Activated T-cell treated with anti-CD3 and anti-CD28 coated beads, Interleukin-2, amount 50 U/mL, for 1 hour (primary cell): Measurements from ENCODE around the gene FAM200B.

ENCODE experiments used
- DNase-seq: peaks from one replicate; pipeline ENCODE4 v3.0.0-alpha.2; 2020

Gene FAM200B

GRCh38 chr4:15681372-15682241 is at the start of gene FAM200B:
Gene FAM200B, plus strand, starts transcription at chr4:15681827. Its CDS starts 5,151 bp downstream, at chr4:15686978.
- peak; percentile 98 for DNase-seq

DNA sequence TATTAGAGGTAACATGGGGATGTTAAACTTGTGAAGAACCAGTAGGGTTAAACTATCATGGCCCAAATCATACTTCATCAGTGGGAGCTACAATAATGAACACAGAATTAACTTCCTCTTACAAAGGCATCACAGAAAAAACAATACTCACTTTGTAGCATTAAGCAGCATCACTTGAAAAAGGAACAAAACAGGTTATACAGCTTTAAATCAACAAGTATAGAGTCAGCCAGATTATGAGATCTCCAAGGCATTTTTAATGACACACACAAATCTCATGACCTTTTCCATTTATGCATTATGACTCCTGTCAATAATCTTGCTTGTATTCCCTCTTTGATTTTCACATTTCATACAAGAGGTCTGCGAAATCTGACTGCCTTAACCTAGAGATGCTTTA is 44.8 kb upstream of the FAM200B start:
- no peak for DNase-seq

- DNase-seq: no peak
Measured at GRCh38 chr4:15638418-15638817, 43.2 kb upstream of the FAM200B start.

GRCh38 chr4:15648600-15648999 is 33.0 kb upstream of the FAM200B start:
- DNase-seq: no peak

DNA sequence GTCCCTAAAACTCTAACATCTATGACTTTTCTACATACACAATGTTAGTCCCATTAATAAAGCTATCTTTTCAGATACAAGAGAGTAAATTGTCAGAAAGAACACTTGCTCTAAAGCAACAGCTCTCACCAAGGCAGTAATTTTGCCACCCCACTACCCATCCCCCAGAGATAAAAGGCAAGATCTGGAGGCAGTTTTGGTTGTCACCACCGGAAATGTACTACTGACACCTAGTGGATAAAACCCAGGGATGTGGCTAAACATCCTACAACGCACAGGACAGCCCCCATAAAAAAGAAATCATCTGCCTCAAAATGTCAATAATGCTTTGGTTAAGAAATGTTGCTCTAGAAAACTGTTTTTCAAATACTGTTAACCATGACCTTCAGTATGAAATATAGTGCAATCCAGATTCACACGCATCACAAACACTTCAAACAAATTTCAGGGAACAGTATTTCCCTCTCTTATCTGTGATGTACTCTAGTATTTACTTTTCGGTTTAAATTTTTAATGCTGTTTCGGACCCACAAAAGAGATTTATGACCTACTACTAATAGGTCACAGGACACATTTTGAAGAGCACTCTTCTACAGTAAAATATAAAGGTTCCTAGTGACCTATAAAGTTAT is 31.6 kb upstream of the FAM200B start:
- DNase-seq: peak; percentile 29

DNA sequence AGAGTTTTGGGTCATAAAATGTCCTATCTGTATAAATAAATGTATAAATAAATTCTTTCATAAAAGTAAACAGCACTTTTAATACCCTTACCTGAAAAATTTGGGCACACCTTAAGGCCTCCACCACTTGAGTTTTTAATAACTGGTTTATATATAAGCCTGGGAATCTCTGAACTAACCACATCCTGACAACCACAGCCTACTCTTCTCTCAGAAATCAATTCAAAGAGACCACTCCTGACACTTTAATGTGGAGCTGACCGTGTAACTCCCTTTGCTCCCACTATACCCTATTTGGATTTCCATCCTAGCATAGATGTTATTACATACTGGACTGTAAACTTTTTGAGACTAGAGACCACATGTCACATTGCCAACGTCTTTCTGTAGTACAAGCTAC is 30.0 kb upstream of the FAM200B start:
- DNase-seq: no peak

DNA sequence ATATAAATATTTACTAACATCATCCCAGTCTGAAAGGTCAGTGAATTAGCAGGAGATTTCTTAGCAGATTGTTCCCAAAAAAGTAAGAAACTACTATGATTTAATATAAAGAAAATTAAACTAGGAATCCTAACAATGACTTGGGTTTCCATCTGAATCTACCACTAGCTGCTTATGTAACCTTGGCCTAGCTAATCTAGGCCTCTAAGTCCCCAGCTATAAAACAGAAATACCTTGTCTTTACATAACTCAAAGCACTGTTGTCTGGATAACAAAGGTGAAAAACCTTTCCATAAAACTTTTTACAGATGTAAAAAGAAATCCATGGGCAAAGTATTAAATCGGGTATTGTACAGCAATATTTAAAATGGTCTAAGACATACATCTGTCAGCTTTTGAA is 29.4 kb upstream of the FAM200B start:
- no peak for DNase-seq

DNA sequence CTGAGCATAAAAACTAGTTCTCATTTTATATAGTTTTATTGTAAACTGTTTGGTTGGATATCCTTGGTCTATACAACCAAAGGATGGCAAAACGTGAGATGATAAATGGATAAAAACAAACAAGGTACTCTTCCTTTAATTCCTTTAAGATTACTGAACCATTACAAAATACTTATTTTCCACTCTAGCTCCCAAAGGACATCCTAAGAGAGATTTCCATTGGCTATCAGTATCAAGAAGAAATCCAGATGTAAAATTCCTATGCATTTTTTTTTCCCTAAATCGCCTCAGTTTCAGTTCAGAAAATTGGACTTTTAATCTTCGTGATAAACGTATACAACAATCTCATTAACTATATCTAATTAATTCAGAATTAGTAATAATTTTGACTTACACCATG is 28.8 kb upstream of the FAM200B start:
- DNase-seq: no peak

- DNase-seq: no peak
Measured at GRCh38 chr4:15653420-15653819, 28.2 kb upstream of the FAM200B start.

DNA sequence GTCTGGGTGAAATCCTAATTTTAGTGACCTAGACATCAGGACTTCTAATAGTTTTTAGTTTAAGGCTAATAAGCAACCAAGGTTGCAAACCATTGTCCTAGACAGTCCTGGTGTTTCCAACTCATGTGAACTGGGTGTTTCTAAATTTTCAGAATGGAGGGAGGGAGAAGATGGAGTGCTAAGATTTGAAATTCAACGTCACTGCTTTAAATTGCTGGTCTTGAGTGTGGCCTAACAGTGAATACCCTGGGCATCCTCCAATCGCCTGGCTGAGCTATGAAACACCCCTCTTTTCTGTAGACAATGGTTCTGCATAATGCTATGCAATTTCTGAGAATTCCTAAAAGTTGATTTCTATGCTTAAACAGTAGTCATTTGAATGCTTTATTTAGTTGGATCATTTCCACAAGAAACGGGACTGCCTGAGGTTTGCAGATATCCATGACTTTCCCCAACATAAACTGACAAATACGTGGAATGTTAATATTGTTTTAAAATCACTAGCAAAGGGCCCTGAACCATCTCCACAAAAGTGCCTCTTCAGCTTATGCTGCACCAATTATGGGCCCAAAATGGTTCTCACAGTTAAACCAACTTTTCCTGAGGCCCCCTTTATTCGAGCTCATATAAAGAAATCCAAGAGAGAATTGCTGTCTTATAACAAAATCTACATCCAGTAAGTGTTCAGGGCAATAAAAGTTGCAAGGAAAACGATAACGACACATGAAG is 27.6 kb upstream of the FAM200B start:
- no peak for DNase-seq

GRCh38 chr4:15654593-15655222 is 26.9 kb upstream of the FAM200B start:
- no peak for DNase-seq

- DNase-seq: peak; percentile 86
Measured at GRCh38 chr4:15655223-15656037, 26.2 kb upstream of the FAM200B start, which contains the start of gene FBXL5. Gene FBXL5, minus strand, starts transcription at chr4:15655357. Its CDS starts 70 bp downstream, at chr4:15655287.

DNA sequence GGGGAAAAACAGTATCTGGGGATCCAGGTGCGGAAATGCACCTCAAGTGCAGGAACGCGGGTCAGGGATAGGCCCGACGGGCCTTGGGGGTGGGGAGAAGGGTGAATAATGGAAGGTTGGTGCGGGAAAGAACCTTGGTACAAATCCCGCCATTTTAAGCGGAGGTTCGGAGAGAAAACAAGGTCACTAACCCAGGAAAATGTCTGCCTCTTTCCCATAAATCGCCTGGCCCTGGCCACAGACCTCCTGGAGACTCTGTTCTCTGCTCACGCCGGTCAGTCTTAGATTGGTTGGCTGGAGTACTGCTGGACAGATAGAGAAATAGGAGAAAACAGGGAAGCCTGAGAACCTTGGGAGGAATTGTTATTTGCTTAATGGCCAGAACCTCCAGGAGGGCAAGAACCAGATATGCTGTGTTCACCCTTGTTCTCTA is 25.6 kb upstream of the FAM200B start:
- DNase-seq: no peak

DNA sequence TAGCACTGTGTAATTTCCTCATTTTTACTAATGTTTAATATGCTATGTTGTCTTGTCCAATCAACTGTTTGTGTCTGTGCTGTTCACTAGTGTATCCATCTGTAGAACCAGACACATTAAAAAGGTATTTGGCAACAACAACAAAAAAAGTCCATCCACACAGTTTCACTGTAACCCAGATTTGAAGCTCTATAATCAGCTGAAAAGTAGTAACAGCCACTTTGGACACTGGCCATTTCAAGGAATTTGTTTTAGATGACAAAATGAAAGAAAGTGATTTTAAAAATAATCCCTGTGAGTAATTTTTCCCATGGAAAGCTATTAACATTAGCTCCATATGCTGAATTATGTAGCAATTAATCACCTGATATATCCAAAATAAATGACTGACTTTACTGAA is 24.3 kb upstream of the FAM200B start:
- no peak for DNase-seq

- no peak for DNase-seq
Measured at GRCh38 chr4:15658136-15658770, 23.4 kb upstream of the FAM200B start.

DNA sequence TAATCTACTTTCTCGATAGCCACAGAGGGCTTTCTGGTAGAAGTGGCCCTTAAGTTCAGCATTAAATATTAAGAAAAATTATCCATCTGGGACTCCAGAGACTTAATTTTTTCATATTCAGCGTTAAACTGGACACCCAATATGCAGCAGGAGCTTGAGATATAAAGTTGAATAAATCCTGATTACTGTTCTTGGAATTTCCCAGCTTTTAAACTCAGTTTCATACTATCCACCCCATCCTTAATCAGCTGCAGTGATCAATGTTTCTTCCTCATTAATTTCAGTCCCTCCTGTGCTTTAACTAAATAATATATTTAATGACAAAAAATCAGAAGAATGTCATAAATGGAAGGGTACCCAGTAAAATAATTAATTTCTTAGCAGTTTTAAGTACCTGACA is 22.8 kb upstream of the FAM200B start:
- DNase-seq: no peak

GRCh38 chr4:15659768-15660570 is 21.7 kb upstream of the FAM200B start:
- no peak for DNase-seq

DNA sequence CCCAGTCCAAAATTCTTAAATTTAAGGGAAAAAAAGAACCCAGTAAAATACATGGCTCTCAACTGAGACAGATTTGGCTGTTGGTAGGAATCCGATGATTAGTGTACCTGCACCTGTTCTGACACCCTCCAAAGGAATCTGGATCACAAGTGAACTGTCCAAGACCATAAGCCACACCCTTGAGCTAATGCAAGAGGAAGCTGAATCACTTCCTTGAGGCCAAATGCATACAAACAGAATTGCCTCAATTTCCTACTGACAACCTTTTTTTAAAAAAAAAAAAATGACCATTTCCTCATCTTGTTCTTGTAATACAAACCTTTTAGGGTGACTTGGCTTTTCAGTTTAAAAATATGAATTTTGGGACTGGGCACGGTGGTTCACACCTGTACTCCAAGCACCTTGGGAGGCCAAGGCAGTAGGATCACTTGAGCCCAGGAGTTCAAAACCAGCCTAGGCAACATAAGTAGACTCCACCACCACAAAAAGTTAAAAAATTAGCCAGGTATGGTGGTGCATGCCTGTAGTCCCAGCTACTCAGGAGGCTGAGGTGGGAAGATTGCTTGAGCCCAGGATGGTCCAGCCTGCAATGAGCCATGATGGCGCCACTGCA is 15.8 kb upstream of the FAM200B start:
- DNase-seq: no peak

- no peak for DNase-seq
Measured at GRCh38 chr4:15667006-15667405, 14.6 kb upstream of the FAM200B start.
